Smooth muscle cell (in vitro differentiated cells): ENCODE results near the gene LSM4. TPM values are rescaled to one million over a fixed set of nuclear protein-coding genes. Genes with fewer than 3 reads are reported as not detected.

Source experiments
- DNase-seq: peaks from one replicate; lab custom pipeline; 2025; ENCODE audit not compliant: unreplicated experiment; lab: John Stamatoyannopoulos, UW
- H2AFZ ChIP-seq: fragments of 200-600 bp; sonication (generic); 2 replicates; pipeline ENCODE4 v1.6.0; 2016; ENCODE audit warnings: antibody characterized with exemption, low read depth, mild to moderate bottlenecking
- H3F3A ChIP-seq: fragments of 200-600 bp; sonication (generic); 2 replicates; pipeline ENCODE4 v1.6.0; 2017; ENCODE audit warnings: antibody characterized with exemption, low read depth
- H3K27ac ChIP-seq: fragments of 200-600 bp; sonication (generic); 2 replicates; pipeline ENCODE4 v1.5.1; 2016; ENCODE audit warnings: low read depth, mild to moderate bottlenecking
- H3K27me3 ChIP-seq: fragments of 200-600 bp; sonication (generic); 2 replicates; pipeline ENCODE4 v1.6.1; 2016; ENCODE audit warnings: low read depth, mild to moderate bottlenecking
- H3K36me3 ChIP-seq: fragments of 200-600 bp; sonication (generic); 2 replicates; pipeline ENCODE4 v1.5.1; 2016; ENCODE audit warnings: low read depth
- H3K4me1 ChIP-seq: fragments of 200-600 bp; sonication (generic); 2 replicates; pipeline ENCODE4 v1.5.1; 2016; ENCODE audit warnings: low read depth
- H3K4me2 ChIP-seq: fragments of 200-600 bp; sonication (generic); 2 replicates; pipeline ENCODE4 v1.6.0; 2016; ENCODE audit warnings: mild to moderate bottlenecking
- H3K4me3 ChIP-seq: fragments of 200-600 bp; sonication (generic); 2 replicates; pipeline ENCODE4 v1.5.1; 2016; ENCODE audit warnings: mild to moderate bottlenecking
- H3K79me2 ChIP-seq: fragments of 200-600 bp; sonication (generic); 2 replicates; pipeline ENCODE4 v1.6.0; 2016; ENCODE audit warnings: low read depth, mild to moderate bottlenecking
- H3K9ac ChIP-seq: fragments of 200-600 bp; sonication (generic); 2 replicates; pipeline ENCODE4 v1.6.0; 2016; ENCODE audit warnings: low read depth
- H3K9me3 ChIP-seq: fragments of 200-600 bp; sonication (generic); replicated peaks from 2 replicates; pipeline ENCODE4 v1.5.1; 2016; ENCODE audit warnings: low read depth
- H4K20me1 ChIP-seq: fragments of 200-600 bp; sonication (generic); 2 replicates; pipeline ENCODE4 v1.6.0; 2016; ENCODE audit warnings: low read depth
- CTCF ChIP-seq: fragments of 200-600 bp; sonication (generic); IDR thresholded peaks from 2 replicates; pipeline ENCODE4 v1.5.1; 2017; ENCODE audit warnings: borderline replicate concordance, mild to moderate bottlenecking, antibody characterized with exemption; ENCODE audit not compliant: insufficient read depth, poor library complexity, severe bottlenecking
- WGBS: methylation state at CpG from one replicate; pipeline ENCODE4 v1.1.7; 2016; ENCODE audit warnings: low lambda C conversion rate; 5-methylcytosine and 5-hydroxymethylcytosine counted together
- polyA plus RNA-seq: library from polyadenylated mRNA; unstranded; fragments of >200 nt; fragmentation: Nextera tagmentation; extraction: Ambion mirVana; gene quantifications from 2 replicates; pipeline ENCODE4 v1.2.1, GENCODE V29; 2016
- total RNA-seq: library from RNA; depleted of rRNA; stranded (reverse); fragments of >200 nt; gene quantifications from 2 replicates; pipeline ENCODE4 v1.2.3, GENCODE V29; 2014

The LSM4 gene
- total and polyA plus RNA-seq, 2 experiments from 2014 or later: 116 to 156 TPM

- TF ChIP-seq CTCF: no peak
- no peaks in the 10 kb centered on the region for H3K9me3 ChIP-seq
- H3K79me2 ChIP-seq: peaks cover 29% of the 10 kb centered on the region
- H3K4me1 ChIP-seq: peaks cover 8% of the 10 kb centered on the region
- no peak overlapping the region for H2AFZ ChIP-seq
- H4K20me1 ChIP-seq: peaks cover 96% of the 10 kb centered on the region
- no peaks in the 10 kb centered on the region for H3K27me3 ChIP-seq
- no peak overlapping the region for H3K4me2 ChIP-seq
- no peak for DNase-seq
- H3K27ac ChIP-seq: peak overlapping the region; percentile 42
- WGBS: 63% methylated on average over 13 of the region's 13 CpGs
- no peaks in the 10 kb centered on the region for H3K36me3 ChIP-seq
- H3K4me3 ChIP-seq: no peak overlapping the region
- peaks cover 32% of the 10 kb centered on the region for H3F3A ChIP-seq
- H3K9ac ChIP-seq: no peak overlapping the region
Measured at GRCh38 chr19:18274781-18275356, 48.0 kb downstream of the LSM4 start.

GRCh38 chr19:18274219-18274780 is 48.6 kb downstream of the LSM4 start, which contains the start of gene IQCN:
IQCN (minus strand) TSS chr19:18274452; CDS start chr19:18269478, 4,974 bp downstream.
- no peak for TF ChIP-seq CTCF
- 83% methylated on average over 9 of the region's 9 CpGs for WGBS
- peak within 1 kb of the TSS; percentile 42 for H3K27ac ChIP-seq
- H3K4me1 ChIP-seq: peaks cover 8% of the 10 kb centered on the region
- H3K4me2 ChIP-seq: no peak within 1 kb of the TSS
- no peak within 1 kb of the TSS for H2AFZ ChIP-seq
- H3K27me3 ChIP-seq: no peaks in the 10 kb centered on the region
- H3K4me3 ChIP-seq: no peak within 1 kb of the TSS
- peaks cover 91% of the 10 kb centered on the region for H4K20me1 ChIP-seq
- peaks cover 24% of the 10 kb centered on the region for H3K79me2 ChIP-seq
- no peaks in the 10 kb centered on the region for H3K9me3 ChIP-seq
- H3F3A ChIP-seq: peaks cover 28% of the 10 kb centered on the region
- no peak for DNase-seq
- H3K9ac ChIP-seq: no peak within 1 kb of the TSS
- H3K36me3 ChIP-seq: no peaks in the 10 kb centered on the region

- H3K4me1 ChIP-seq: peaks cover 2% of the 10 kb centered on the region
- H3K27me3 ChIP-seq: no peaks in the 10 kb centered on the region
- no peak overlapping the region for H3K4me3 ChIP-seq
- H3K4me2 ChIP-seq: no peak overlapping the region
- peaks cover 17% of the 10 kb centered on the region for H3K79me2 ChIP-seq
- no peak overlapping the region for H2AFZ ChIP-seq
- no peak for TF ChIP-seq CTCF
- H3K36me3 ChIP-seq: no peaks in the 10 kb centered on the region
- DNase-seq: no peak
- H3K9me3 ChIP-seq: no peaks in the 10 kb centered on the region
- WGBS: 94% methylated on average over 13 of the region's 13 CpGs
- no peak overlapping the region for H3K27ac ChIP-seq
- no peak overlapping the region for H3K9ac ChIP-seq
- H4K20me1 ChIP-seq: peaks cover 85% of the 10 kb centered on the region
- H3F3A ChIP-seq: peaks cover 22% of the 10 kb centered on the region
Measured at GRCh38 chr19:18273561-18274218, 49.2 kb downstream of the LSM4 start.
